Inflammatory macrophage treated with lipopolysaccharide for 1 hour (primary cell): Measurements from ENCODE around the gene HRH1.
"Not testable (repeated sequence)": the region's sequence is repeated elsewhere in the genome, so short reads cannot be mapped to it uniquely, and the experiment has no call there.

ENCODE experiments used
- DNase-seq, 2 donors: peaks; one replicate each; pipeline ENCODE4 v3.0.0-alpha.2; 2020 to 2022

HRH1 gene

DNA sequence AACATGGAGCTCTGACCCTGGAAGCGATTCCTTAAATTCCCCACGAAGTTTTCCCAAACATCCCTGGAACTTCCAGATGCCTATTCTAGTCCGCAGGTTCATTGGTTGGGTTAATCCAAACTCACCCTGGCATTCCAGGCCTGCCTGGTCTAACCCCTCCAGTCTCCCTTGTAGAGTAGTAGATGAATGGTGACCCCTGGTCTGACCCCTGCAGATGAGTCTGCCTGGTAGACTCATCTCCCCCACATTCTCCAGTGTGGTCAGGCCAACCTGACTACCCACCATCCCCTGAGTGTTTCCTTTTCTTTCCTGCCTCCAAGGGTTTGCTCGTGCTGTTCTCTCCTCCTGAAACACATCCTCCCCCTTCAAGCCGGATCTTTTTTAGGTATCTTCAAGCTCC is 10.8 kb upstream of the HRH1 start:
- DNase-seq: no peak

DNA sequence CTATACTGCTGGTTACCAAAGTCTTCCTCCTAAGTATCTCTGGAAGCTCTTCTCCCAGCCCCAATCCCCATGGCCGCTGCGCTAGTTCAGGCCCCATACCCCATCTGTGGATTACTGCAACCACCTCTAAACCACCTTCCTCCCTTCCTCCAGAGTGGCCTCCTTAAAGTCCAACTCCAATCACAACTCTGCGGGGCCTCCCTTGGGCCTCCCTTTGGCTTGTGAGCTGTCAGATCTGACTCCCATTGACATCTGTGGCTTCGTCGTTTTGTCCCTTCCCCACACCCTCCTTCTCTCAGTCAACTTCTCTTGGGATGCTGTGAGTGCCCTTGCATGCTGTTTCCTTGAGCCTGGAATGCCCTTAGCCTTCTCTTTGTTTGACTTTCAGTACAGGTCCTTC is 9.3 kb upstream of the HRH1 start:
- no peak for DNase-seq

DNA sequence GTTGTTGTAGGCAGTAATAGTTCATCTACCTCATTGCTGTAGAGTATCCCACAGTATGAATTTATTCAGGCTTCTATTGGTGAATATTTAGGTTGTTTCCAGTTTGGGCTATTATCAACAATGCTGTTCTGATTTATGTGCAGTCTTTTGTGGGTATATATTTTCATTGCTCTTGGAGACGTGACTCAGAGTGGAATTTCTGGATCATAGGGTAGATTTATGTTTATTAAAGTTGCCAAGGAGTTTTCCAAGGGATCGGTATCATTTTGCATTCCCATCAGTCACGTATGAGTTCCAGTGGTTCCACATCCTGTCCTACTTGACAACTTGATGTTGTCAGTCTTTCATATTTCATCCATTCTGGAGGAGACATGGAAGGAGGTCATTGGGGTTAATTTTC is 8.4 kb upstream of the HRH1 start:
- no peak for DNase-seq

DNA sequence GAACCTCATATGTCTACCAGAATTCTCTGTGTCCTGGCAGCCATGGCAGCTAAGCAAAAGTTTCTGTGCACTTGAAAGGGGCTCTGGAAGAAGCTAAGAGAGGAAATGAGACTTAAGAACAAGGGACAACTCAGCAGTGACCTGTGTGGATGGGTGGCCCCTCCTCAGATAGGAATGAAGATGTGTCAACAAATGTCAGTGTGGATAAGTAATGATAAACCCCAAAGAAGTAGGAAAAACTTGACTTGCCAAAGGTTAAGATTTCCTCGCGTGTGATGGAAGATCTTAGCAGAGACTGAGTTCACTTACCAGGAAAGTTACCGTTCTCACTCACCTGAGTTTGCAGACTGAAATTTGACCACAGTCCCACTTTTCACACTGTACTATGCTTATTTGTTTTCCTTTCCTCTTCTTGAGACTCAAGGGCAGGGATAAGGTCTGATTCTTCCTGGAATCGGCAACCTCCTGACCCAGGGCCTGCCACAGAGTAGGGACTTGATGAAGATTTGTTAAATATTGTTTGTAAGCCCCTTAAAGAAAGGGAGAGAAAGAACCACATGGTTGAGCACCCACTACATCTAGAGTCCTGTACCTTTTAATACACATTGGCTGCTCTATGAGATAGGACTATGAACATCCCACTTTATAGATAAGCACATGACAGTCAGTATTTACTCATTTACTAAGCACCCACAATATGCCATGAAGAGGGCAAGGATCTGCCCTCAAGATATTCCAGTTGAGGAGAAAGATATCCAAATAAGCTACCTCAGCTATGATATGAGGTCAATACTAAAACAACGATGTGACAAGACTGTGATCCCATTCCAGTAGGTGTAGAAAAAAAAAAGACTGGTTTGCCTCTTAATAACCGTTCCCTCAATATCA is 7.3 kb upstream of the HRH1 start:
- no peak for DNase-seq

DNA sequence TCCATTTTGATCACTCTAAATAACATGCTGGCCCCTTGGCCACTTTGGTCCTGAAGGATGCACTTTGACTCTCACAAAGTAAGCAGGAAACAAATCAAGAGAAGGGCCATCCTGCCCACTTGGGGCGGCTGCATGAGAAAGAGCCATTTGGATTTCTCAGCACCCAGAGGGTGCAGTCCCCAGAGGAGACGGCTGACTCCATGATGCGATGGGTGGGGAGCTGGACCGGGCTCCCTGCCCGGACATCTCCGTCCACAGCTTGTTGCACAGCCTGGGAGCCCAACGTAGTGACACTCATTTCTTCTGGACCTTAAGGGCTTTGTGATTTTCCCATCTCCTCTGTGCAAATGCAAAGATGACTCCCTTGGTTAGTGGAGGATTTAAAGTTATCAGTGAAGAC is 4.0 kb upstream of the HRH1 start:
- DNase-seq: no peak

DNA sequence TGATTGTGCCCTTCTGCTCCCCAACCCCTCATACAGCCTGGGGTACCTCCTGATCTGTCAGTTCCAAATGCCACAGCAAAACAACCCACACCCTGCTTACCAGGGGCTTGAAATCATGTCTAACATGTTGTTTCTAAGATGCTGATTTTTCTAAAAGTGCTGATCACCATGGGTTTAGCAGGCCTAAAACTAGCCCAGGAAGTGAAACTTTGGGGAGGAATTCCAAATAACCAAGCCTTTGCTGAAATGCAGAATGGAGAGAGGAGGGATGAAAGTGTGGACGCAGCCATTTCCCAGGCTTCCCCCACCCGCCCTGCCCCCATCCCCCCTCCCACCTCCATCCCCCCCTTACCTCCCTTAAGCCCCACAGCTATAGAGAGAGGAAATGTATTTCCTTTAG is 2.0 kb upstream of the HRH1 start:
- peak in 1 of 2 donors; percentile 15 for DNase-seq

DNA sequence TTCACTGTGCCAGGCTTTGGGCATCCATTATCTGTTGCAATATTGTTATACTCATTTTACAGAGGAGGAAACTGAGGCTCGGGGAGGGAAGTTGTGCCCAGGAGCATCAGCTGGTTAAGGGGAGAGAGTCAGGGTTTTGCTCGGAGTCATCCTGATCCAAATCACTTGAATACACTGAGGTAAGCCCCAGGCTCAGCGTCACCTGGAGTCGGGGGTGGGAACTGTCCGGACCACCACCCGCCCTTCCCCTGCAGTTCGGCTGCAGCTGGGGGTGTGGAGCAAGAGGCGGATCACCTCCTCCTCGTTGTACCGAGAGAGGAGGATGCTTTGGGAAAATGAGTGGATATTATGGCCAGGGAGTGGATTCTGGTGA is 646 bp downstream of the HRH1 start:
- DNase-seq: no peak

DNA sequence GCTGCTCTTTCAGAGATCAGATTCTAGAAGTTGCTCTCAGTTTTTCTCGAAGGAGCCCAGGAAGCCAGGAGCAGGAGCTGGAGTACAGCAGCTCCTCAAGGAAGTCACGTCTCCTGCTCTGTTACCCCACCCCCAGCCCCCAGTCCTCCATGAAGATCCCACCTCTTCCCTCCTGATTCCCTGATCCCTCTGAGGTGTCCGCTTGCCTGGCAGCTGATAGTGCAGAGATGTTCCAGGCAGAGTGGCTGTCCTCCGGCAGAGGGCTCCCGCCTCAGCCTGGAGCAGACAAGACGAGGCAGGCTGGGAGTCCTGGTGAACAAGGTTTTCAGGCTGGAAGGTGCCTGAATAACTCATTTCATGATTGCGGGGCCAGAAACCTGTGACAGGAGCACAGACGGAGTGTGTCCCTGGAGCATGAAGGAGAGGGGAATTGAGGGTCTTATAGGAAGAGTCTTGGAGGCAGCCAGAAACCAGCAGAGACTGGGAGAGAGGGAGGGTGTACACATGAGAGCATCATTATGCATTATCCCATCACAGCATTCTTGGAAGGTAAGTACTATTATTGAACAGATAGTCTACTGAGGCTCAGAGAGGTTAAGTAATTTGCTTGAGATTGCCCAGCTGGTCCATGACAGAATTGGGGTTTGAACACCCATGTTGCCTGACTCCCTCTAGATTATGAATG is 1.2 kb downstream of the HRH1 start:
- DNase-seq: peak; percentile 27 to 33

DNA sequence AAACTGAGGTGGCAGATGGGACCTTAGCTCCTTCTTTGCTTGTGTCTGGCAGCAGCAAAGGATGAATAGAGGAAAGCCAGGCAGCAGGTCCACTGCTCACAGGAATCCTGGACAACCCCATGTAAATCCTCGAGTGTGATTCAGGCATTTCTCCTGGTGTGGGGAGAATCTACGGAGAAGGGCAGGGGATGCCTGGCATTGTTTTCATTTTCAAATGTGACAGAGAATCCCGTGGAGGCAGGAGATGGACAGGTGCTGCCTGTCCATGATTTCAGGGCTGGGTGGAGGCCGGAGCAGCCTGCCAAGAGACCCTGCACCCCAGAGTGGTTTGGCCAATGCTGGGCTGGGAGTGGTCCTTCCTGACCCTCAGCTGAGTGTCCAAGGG is 1.7 kb downstream of the HRH1 start:
- DNase-seq: no peak

DNA sequence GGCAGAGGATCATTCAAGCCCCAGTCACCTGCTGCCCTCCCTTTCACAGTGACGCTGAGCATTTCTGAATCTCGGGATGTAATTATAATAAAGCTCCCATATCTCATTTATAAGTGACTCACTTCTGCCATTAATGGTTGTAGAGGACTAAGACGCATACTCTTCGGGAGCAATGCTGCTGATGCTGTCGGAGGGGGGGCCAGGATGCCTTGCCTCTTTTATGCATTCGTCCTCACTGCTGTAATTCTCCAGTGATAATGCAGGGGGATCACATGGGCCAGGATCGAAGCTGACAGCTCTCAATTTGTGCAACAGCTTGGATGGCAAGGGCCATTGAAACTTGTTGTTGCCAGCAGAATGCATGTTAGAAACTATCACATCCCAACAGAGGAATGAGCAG is 3.1 kb downstream of the HRH1 start:
- DNase-seq: no peak

DNA sequence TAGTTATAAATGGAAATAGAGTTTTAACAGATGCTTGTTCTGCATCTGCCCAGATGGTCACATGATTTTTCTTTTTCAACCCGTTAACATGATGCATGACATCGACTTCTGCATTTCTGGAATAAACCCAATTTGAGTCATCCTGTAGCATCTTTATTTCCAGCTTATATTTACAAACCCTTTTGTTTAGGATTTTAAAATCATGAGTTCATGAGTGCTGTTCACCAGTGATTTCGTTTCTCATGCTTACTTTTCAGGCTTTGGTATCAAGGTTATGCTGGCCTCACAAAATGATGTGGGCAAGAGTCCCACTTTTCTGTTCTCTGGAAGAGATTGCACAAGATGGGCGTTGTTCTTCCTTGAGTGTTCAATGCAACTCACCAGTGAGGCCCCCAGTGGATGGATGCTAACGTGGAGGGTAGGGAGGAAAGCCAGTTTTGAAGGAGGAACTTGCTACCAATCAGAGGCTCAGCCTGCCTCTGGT is 5.2 kb downstream of the HRH1 start:
- DNase-seq: peak; percentile 65 to 68

DNA sequence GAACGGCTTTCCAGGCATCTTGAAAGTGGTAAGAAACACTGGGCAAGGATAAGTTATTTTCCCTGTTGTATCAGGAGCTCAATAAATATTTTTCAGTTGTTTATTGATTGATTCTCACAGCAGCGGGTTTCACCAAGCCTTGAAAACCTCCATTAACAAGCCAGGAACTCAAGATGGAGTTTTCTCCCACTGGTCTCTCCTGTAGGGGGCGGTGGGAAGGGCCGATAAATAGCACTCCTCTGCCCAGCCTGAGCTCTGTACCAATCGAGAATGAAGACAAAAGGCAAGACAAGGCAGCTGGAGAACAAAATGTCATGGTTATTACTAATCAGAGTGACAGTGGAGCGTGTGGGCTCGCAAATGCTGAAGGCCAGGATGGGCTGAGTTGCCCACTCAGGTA is 7.4 kb downstream of the HRH1 start:
- no peak for DNase-seq

DNA sequence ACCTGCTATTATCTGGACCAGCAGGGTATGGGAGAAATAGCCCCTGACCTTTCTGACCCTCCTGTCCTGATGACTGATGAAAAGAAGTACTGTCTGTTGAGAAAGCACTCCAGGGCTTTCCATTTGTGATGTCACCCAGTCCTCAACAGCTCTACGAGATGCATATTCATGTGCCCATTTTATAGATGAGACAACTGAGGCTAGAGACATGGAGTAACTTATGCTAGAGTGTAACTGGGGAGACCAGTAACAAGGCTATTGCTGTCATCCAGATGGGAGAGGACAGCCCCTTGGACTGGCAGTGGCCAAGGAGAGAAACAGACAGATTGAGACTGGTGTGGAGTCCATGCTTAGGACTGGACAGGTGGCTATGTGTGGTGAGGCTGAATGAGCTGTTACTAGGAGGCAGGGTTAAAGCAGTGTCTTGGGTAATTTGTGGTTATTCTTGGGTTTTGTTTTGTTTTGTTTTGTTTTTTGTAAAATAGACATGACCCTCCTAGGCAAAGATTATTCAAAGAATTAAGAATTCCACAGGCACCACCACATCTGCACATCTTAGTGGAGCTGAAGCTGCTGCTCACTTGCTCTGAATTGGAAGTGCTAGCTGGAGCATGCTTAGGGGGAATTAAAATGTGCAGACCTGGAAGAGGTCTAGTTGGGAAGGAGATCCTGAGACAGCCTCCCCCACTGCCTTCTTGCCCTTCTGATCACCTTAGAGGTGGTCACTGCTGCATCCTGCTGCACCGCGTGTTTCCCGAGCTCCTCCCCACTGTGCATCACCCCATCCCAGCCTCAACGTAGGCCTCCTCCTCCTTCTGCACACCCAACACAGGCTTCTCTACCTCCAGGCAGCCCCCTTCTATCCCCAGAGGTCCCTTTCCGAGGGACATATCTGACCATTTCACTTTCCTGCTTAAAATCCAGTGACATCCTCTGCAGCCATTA is 8.4 kb downstream of the HRH1 start:
- DNase-seq: no peak

DNA sequence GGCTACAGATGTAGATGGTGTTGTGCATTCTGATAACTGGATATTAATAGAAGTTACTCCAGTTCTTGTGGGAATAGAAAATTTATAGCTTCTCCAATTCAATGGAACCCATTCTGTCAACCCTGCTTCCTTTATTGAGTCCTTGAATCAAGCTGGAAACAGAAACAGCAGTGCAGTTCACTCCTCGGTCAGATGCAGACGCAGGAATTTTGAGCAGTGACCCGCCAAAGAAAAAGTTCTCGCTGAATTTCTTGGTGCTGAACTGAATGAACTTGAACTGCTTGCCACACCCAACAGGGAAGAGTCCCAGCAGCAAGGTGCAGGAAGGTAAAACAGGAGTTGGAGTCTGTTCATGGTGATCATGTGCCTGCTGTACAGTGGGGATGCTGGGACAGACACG is 10.3 kb downstream of the HRH1 start:
- DNase-seq: no peak

DNA sequence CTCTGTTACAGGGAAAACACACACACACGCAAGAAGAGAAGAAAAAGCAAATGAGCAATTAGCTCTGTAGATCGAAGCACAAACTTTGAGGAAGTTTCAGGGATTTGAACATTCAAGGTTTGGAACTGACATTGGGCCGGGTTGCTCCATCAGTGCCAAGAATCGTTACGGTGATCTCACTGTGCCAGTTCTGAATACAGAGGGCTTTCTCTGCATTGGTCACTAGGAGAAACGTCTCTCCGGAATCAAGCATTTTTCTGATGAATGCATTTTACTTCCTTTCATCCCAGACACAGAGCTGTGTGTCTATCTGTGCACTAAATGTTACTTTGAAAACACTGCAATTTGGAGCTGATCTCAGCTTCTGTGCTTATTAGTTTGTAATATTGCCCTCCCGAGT is 11.2 kb downstream of the HRH1 start:
- DNase-seq: no peak

DNA sequence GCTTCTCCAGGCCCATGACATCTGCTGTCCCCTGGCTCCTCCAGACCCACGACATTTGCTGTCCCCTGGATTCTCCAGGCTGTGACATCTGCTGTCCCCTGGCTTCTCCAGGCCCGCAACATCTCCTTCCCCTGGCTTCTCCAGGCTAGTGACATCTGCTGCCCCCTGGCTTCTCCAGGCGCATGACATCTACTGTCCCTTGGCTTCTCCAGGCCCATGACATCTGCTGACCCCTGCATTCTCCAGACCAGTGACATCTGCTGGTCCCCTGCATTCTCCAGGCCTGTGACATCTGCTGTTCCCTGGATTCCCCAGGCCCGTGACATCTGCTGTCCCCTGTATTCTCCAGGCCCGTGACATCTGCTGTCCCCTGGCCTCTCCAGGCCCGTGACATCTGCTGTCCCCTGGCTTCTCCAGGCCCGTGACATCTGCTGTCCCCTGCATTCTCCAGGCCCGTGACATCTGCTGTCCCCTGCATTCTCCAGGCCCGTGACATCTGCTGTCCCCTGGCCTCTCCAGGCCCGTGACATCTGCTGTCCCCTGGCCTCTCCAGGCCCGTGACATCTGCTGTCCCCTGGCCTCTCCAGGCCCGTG is 12.6 kb downstream of the HRH1 start:
- not testable (repeated sequence) for DNase-seq

DNA sequence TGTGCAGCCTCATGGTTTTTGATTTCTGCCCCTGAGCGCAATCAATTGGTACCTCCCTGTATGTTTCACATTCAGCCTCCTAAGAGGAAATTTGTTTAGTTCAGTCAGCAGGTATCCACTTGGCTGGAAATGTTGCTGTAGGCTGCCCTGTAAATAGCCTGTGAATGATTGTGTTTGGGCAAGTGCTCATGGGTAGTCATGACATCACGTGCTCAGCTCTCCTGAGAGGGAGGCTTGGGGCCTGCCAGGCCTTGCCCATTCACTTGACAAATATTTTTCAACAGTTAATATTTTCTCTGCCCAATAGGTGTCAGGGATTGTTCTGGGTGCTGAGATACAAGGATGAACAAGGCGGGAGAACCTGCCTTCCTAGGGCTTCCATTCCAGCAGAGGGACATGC is 13.3 kb downstream of the HRH1 start:
- no peak for DNase-seq

DNA sequence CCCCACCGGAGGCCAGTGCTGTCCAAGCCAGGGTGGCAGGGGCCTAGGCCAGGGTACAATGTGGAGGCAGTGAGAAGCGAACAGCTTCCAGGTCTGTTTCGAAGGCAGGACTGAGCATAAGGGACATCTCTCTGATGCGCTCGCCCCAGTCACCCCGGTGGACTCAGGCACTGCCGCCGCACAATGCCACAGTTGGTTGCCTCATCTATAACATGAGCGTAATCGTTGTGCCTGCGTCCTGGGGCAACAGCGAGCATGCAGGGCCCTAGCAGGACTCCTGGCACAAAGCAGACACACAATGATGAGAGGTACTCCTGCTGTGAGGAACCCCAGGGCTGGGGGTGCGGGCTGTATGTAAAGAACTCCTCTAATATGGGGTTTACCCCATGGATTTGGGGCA is 14.1 kb downstream of the HRH1 start:
- no peak for DNase-seq

DNA sequence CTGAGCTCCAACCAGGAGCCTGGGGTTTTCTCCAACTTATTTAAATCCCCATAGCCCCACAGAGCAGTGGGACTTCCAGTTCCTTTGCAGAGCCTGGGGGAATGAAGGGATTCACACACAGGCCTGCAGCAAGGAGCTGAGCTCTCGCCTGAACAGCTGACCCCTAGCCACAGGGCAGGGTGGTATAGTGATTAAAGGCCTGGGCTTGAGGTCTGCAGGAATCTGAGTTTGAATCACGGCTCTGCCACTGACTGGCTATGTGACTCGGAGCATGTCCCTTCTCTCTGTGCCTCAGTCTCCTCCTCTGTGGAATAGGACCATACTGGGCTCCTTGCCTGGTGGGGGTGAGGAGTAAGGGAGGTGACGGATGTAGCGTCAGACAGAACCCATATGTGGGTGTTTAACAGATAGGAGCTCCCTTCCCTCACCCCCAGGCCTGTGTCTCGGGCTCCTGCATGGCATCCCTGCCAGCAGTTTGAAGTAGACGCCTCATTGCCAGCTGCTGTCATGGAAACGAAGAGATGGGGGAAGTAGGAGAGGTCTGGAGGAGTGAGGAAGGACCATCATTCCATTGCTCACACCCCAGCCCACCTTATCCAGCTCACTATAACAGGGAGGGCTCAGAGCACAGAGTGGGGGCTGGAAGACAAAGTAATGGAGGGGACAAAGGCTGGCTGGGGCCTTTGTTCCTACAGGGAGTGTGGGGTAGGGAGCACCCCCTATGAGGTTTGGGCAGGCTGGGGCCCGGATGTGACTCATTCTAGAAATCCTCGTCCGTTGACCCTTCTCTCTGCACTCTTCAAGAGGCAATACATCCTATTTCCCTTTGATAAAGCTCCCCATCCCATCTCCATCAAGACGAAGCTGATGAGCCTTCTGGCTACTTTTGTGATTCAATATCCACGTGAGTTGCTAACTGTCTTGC is 14.8 kb downstream of the HRH1 start:
- DNase-seq: no peak

DNA sequence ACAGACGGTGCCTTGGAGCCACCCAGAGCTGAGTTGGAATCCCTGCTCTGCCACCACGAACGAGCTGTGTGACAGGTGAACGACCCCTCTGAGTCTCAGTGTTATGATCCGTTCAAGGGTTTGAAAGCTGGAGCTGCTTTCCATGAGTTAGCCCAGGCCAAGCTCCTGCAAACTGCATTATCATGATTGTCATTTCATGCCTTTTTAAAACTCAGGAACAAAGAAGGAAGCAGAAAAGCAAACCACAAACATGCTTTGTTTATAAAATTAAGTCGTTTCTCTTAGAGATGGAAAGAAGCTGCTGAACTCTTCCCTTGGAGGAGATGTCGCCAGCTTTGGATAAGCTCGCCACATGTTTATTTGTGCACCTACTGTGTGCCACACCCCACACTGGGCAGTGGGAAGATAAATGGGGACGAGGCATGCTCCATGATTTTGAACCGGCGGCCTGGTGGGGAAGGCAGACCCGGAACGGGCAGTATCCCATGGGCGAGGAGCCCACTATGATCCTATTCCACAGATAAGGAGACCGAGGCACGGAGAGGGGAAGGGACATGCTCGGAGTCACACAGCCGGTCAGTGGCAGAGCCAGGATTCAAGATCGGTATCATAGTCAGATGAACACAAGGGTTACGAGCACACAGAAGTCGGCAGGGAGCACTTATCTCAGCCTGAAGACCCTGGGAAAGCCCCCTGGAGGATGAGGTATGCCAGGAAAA is 15.9 kb downstream of the HRH1 start:
- no peak for DNase-seq

DNA sequence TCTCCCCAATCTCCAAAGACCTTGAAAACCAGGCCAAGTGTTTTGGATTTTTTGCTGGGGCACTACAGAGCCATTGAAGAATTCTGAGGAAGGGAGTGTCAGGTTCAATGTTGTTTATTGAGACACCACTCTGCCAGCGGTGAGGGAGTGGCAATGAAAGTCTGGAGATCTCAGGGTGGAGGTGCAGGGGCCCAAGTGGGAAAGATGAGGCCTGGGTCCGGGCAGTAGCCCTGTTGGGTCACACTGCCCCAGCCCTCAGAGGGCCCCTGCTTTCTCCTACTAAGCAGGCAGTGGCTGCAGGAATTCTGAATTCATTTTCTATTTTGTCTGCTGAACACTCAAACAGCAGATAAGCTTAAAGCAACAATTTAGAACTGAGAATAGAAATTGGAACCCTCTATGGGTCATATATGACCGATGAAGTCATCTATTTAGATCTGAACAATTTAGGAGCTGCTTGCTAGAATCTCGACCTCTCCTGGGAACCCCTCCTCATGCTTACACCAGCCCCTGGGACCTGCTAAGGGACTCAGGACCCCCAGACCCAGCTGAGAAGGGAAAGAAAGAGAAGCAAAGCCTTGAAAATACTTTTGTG is 17.9 kb downstream of the HRH1 start:
- no peak for DNase-seq
